ENCODE results near the gene RGS19.

RGS19 gene

GRCh38 chr20:64027981-64028685 is 51.2 kb downstream of the RGS19 start:
- Histone ChIP-seq H4K20me1 (ENCODE audit: insufficient read depth) (no peaks in the 10 kb centered on the region), H3K36me3 (ENCODE audit: insufficient read depth) (no peaks in the 10 kb centered on the region; the same call in 1 of the 2 replicates)

GRCh38 chr20:64025826-64026412 is 53.4 kb downstream of the RGS19 start:
- Histone ChIP-seq H3K4me2 (no peak overlapping the region), H3K27me3 (ENCODE audit: insufficient read depth, low read depth) (no peaks in the 10 kb centered on the region), H3K4me3 (IDR thresholded peaks at IDR 0.05; ENCODE audit: insufficient read depth, low read depth, low read length) (no peak overlapping the region), H3K9ac (no peak overlapping the region), H3K36me3 (ENCODE audit: insufficient read depth) (no peaks in the 10 kb centered on the region; the same call in 1 of the 2 replicates), H3K79me2 (ENCODE audit: insufficient read depth, low read depth) (no peaks in the 10 kb centered on the region), H4K20me1 (ENCODE audit: insufficient read depth) (no peaks in the 10 kb centered on the region), H3K27ac (no peak overlapping the region), H2AFZ (ENCODE audit: low read depth) (no peak overlapping the region), H3K4me1 (ENCODE audit: low read depth, poor library complexity, severe bottlenecking) (no peaks in the 10 kb centered on the region)
- no peak for TF ChIP-seq CTCF (conservative IDR thresholded peaks at IDR 0.05; ENCODE audit: low read depth, low read length)

More at GRCh38 chr20:64027981-64028685, 51.2 kb downstream of the RGS19 start:
- H3K27ac ChIP-seq: no peak overlapping the region
- TF ChIP-seq CTCF (conservative IDR thresholded peaks at IDR 0.05; ENCODE audit: low read depth, low read length): no peak
- no peak overlapping the region for H3K4me2 ChIP-seq
- no peak overlapping the region for H3K4me3 ChIP-seq (IDR thresholded peaks at IDR 0.05; ENCODE audit: insufficient read depth, low read depth, low read length)
- H3K27me3 ChIP-seq (ENCODE audit: insufficient read depth, low read depth): no peaks in the 10 kb centered on the region
- H3K79me2 ChIP-seq (ENCODE audit: insufficient read depth, low read depth): no peaks in the 10 kb centered on the region
- H3K4me1 ChIP-seq (ENCODE audit: low read depth, poor library complexity, severe bottlenecking): no peaks in the 10 kb centered on the region
- H2AFZ ChIP-seq (ENCODE audit: low read depth): no peak overlapping the region
- no peak overlapping the region for H3K9ac ChIP-seq

- no peaks in the 10 kb centered on the region for H3K4me1 ChIP-seq (ENCODE audit: low read depth, poor library complexity, severe bottlenecking)
- no peaks in the 10 kb centered on the region for H4K20me1 ChIP-seq (ENCODE audit: insufficient read depth)
- TF ChIP-seq CTCF (conservative IDR thresholded peaks at IDR 0.05; ENCODE audit: low read depth, low read length): no peak
- no peaks in the 10 kb centered on the region for H3K27me3 ChIP-seq (ENCODE audit: insufficient read depth, low read depth)
- no peak overlapping the region for H3K4me3 ChIP-seq (IDR thresholded peaks at IDR 0.05; ENCODE audit: insufficient read depth, low read depth, low read length)
- no peak overlapping the region for H3K9ac ChIP-seq
- no peak overlapping the region for H3K27ac ChIP-seq
- no peak overlapping the region for H2AFZ ChIP-seq (ENCODE audit: low read depth)
- H3K36me3 ChIP-seq (ENCODE audit: insufficient read depth): no peaks in the 10 kb centered on the region; the same call in 1 of the 2 replicates
- no peak overlapping the region for H3K4me2 ChIP-seq
- no peaks in the 10 kb centered on the region for H3K79me2 ChIP-seq (ENCODE audit: insufficient read depth, low read depth)
Measured at GRCh38 chr20:64025101-64025825, 54.1 kb downstream of the RGS19 start.

- H3K9ac ChIP-seq: no peak overlapping the region
- no peak overlapping the region for H3K4me3 ChIP-seq (IDR thresholded peaks at IDR 0.05; ENCODE audit: insufficient read depth, low read depth, low read length)
- H4K20me1 ChIP-seq (ENCODE audit: insufficient read depth): no peaks in the 10 kb centered on the region
- H3K27me3 ChIP-seq (ENCODE audit: insufficient read depth, low read depth): no peaks in the 10 kb centered on the region
- no peak overlapping the region for H3K27ac ChIP-seq
- H3K79me2 ChIP-seq (ENCODE audit: insufficient read depth, low read depth): no peaks in the 10 kb centered on the region
- H3K4me1 ChIP-seq (ENCODE audit: low read depth, poor library complexity, severe bottlenecking): no peaks in the 10 kb centered on the region
- no peak overlapping the region for H2AFZ ChIP-seq (ENCODE audit: low read depth)
- H3K4me2 ChIP-seq: no peak overlapping the region
- no peaks in the 10 kb centered on the region; the same call in 1 of the 2 replicates for H3K36me3 ChIP-seq (ENCODE audit: insufficient read depth)
- TF ChIP-seq CTCF (conservative IDR thresholded peaks at IDR 0.05; ENCODE audit: low read depth, low read length): no peak
Measured at GRCh38 chr20:64024141-64024990, 55.0 kb downstream of the RGS19 start.

Data from KMS-11 (cell line).